ENCODE measurements around the gene LRRC32. TPM values are rescaled to one million over a fixed set of nuclear protein-coding genes. Genes with fewer than 3 reads are reported as not detected.
A peak's percentile ranks its signal among the peaks of the same experiment; 100 is the strongest.

Gene LRRC32
- total and polyA plus RNA-seq, 2 experiments from 2014 or later, result 4.0 to 7.9 TPM

- Histone ChIP-seq H3K9me2 (ENCODE audit: insufficient read depth) (no peaks in the 10 kb centered on the region), H3K9ac (no peak overlapping the region), H3F3A (ENCODE audit: insufficient read depth) (peaks cover 6% of the 10 kb centered on the region; the same call in 1 of the 2 replicates), H3K9me3 (ENCODE audit: low read depth) (no peaks in the 10 kb centered on the region), H3K4me3 (no peak overlapping the region), H3K79me2 (ENCODE audit: insufficient read depth) (no peaks in the 10 kb centered on the region), H4K20me1 (ENCODE audit: insufficient read depth) (no peaks in the 10 kb centered on the region), H2AFZ (no peak overlapping the region), H3K36me3 (ENCODE audit: low read depth) (no peaks in the 10 kb centered on the region), H3K4me1 (ENCODE audit: insufficient read depth) (peaks cover 14% of the 10 kb centered on the region), H3K27ac (no peak overlapping the region), H3K4me2 (ENCODE audit: unreplicated experiment) (no peak overlapping the region), H3K27me3 (replicated peaks; ENCODE audit: insufficient read depth) (no peaks in the 10 kb centered on the region)
- in situ Hi-C loops (cut with MboI), result no loop called here
- WGBS, 2 experiments (ENCODE audit: low coverage in 1 of 2, low lambda C conversion rate in 2 of 2, missing lambda C conversion rate in 2 of 2), result 93 to 100% methylated on average over 1 of the region's 1 CpG
- TF ChIP-seq EZH2phosphoT487 (IDR thresholded peaks at IDR 0.05; ENCODE audit: insufficient read depth, low read depth) (no peak), EZH2 (IDR thresholded peaks at IDR 0.05; ENCODE audit: insufficient read depth, poor library complexity, severe bottlenecking) (no peak)
- no peak for DNase-seq
Measured at GRCh38 chr11:76625472-76626186, 44.9 kb downstream of the LRRC32 start.

GRCh38 chr11:76624500-76625379, 45.8 kb downstream of the LRRC32 start:
- H3K4me1 ChIP-seq (ENCODE audit: insufficient read depth), result peaks cover 13% of the 10 kb centered on the region
- H3F3A ChIP-seq (ENCODE audit: insufficient read depth), result peaks cover 7% of the 10 kb centered on the region; the same call in 1 of the 2 replicates
- in situ Hi-C loops (cut with MboI), result no loop called here
- H3K9me3 ChIP-seq (ENCODE audit: low read depth), result no peaks in the 10 kb centered on the region
- H3K4me3 ChIP-seq, result no peak overlapping the region
- H3K27ac ChIP-seq, result no peak overlapping the region
- no peaks in the 10 kb centered on the region for H3K27me3 ChIP-seq (replicated peaks; ENCODE audit: insufficient read depth)
- no peak for DNase-seq
- WGBS, 2 experiments (ENCODE audit: low coverage in 1 of 2, low lambda C conversion rate in 2 of 2, missing lambda C conversion rate in 2 of 2), result 85 to 87% methylated on average over 14 to 15 of the region's 15 CpGs
- no peak overlapping the region for H3K9ac ChIP-seq
- no peaks in the 10 kb centered on the region for H3K79me2 ChIP-seq (ENCODE audit: insufficient read depth)
- no peak overlapping the region for H3K4me2 ChIP-seq (ENCODE audit: unreplicated experiment)
- no peaks in the 10 kb centered on the region for H4K20me1 ChIP-seq (ENCODE audit: insufficient read depth)
- no peaks in the 10 kb centered on the region for H3K36me3 ChIP-seq (ENCODE audit: low read depth)
- TF ChIP-seq EZH2 (IDR thresholded peaks at IDR 0.05; ENCODE audit: insufficient read depth, poor library complexity, severe bottlenecking), result no peak
- no peak for TF ChIP-seq EZH2phosphoT487 (IDR thresholded peaks at IDR 0.05; ENCODE audit: insufficient read depth, low read depth)
- no peak overlapping the region for H2AFZ ChIP-seq
- no peaks in the 10 kb centered on the region for H3K9me2 ChIP-seq (ENCODE audit: insufficient read depth)

- Histone ChIP-seq H3K4me2 (ENCODE audit: unreplicated experiment) (no peak overlapping the region), H3K27ac (no peak overlapping the region), H2AFZ (no peak overlapping the region), H3K27me3 (replicated peaks; ENCODE audit: insufficient read depth) (no peaks in the 10 kb centered on the region), H4K20me1 (ENCODE audit: insufficient read depth) (no peaks in the 10 kb centered on the region), H3K36me3 (ENCODE audit: low read depth) (no peaks in the 10 kb centered on the region), H3K4me1 (ENCODE audit: insufficient read depth) (peaks cover 7% of the 10 kb centered on the region), H3K9ac (no peak overlapping the region), H3K9me3 (ENCODE audit: low read depth) (no peaks in the 10 kb centered on the region), H3K79me2 (ENCODE audit: insufficient read depth) (no peaks in the 10 kb centered on the region), H3F3A (ENCODE audit: insufficient read depth) (peaks cover 7% of the 10 kb centered on the region; the same call in 1 of the 2 replicates), H3K4me3 (no peak overlapping the region), H3K9me2 (ENCODE audit: insufficient read depth) (no peaks in the 10 kb centered on the region)
- TF ChIP-seq EZH2 (IDR thresholded peaks at IDR 0.05; ENCODE audit: insufficient read depth, poor library complexity, severe bottlenecking) (no peak), EZH2phosphoT487 (IDR thresholded peaks at IDR 0.05; ENCODE audit: insufficient read depth, low read depth) (no peak)
- WGBS, 2 experiments (ENCODE audit: low coverage in 1 of 2, low lambda C conversion rate in 2 of 2, missing lambda C conversion rate in 2 of 2), result 51 to 57% methylated on average over 5 to 6 of the region's 6 CpGs
- in situ Hi-C loops (cut with MboI), result no loop called here
- DNase-seq, result no peak
Measured at GRCh38 chr11:76623884-76624419, 46.6 kb downstream of the LRRC32 start.

- peak; percentile 86 for DNase-seq
- no peaks in the 10 kb centered on the region for H3K9me2 ChIP-seq (ENCODE audit: insufficient read depth)
- 62 to 70% methylated on average over 12 of the region's 12 CpGs for WGBS, 2 experiments (ENCODE audit: low coverage in 1 of 2, low lambda C conversion rate in 2 of 2, missing lambda C conversion rate in 2 of 2)
- in situ Hi-C loops (cut with MboI), result no loop called here
- H4K20me1 ChIP-seq (ENCODE audit: insufficient read depth), result no peaks in the 10 kb centered on the region
- H3K4me2 ChIP-seq (ENCODE audit: unreplicated experiment), result no peak overlapping the region
- no peak for TF ChIP-seq EZH2 (IDR thresholded peaks at IDR 0.05; ENCODE audit: insufficient read depth, poor library complexity, severe bottlenecking)
- TF ChIP-seq EZH2phosphoT487 (IDR thresholded peaks at IDR 0.05; ENCODE audit: insufficient read depth, low read depth), result no peak
- peaks cover 7% of the 10 kb centered on the region; the same call in 1 of the 2 replicates for H3F3A ChIP-seq (ENCODE audit: insufficient read depth)
- no peaks in the 10 kb centered on the region for H3K79me2 ChIP-seq (ENCODE audit: insufficient read depth)
- H3K36me3 ChIP-seq (ENCODE audit: low read depth), result no peaks in the 10 kb centered on the region
- H3K9me3 ChIP-seq (ENCODE audit: low read depth), result no peaks in the 10 kb centered on the region
- H3K4me3 ChIP-seq, result no peak overlapping the region
- no peak overlapping the region for H3K27ac ChIP-seq
- H3K9ac ChIP-seq, result no peak overlapping the region
- H2AFZ ChIP-seq, result no peak overlapping the region
- H3K4me1 ChIP-seq (ENCODE audit: insufficient read depth), result peaks cover 7% of the 10 kb centered on the region
- no peaks in the 10 kb centered on the region for H3K27me3 ChIP-seq (replicated peaks; ENCODE audit: insufficient read depth)
Measured at GRCh38 chr11:76623171-76623883, 47.2 kb downstream of the LRRC32 start.

Data from GM23248 (cell line).